Activated CD4-positive, CD25-positive, alpha-beta regulatory T cell treated with anti-CD3 and anti-CD28 coated beads, Interleukin-2, amount 50 U/mL, for 24 hours (primary cell): Measurements from ENCODE around the gene SLC35F1.

Experiments used
- ATAC-seq, 2 donors: fragments of 150-1000 bp; cut with Tn5 transposase; one replicate each; pipeline ENCODE4 v1.10.0; 2021; ENCODE audit warnings: mild to moderate bottlenecking in 1 of 2, moderate library complexity in 1 of 2

The SLC35F1 gene

GRCh38 chr6:118319416-118319815 lies 412.4 kb downstream of the SLC35F1 start:
- no peak for ATAC-seq

DNA sequence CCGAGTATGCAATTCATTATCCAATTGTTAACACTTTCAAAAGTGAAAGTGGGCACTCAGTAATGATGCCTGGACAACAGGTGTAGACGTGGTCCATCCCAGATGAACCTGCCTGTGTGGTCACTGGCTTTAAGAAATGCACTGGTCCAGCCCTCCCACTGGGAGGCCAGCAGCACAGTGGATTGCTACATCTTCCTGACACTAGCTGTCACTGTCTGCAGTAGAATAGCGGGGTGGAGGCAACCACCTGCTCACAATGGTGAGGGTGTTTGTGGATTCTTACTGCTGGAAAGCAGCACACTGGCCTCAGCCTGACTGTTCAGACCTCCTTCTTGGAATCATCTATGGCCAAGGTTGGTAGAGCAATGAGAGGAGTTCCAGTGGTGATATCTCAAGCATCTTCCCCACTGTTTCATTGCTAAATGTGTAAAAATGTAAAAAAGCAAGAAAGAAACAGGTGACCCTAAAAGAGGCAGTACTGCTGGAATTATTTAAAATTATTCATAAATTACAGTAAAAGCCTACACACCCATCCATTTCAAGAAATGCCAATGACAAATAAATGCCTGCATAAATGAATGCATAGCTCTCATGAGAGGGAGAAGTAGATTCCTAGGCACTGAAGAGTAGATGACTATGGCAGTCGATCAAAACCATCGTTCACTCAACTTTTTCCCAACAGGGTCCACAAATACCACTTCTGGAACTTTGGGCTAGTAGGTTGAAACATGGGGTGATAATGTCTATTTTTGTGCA lies 413.0 kb downstream of the SLC35F1 start:
- ATAC-seq, result no peak

GRCh38 chr6:118320652-118321051 lies 413.6 kb downstream of the SLC35F1 start:
- no peak for ATAC-seq

GRCh38 chr6:118324116-118324515 lies 417.1 kb downstream of the SLC35F1 start:
- ATAC-seq, result no peak

- ATAC-seq, result no peak
These were observed 418.3 kb downstream of the SLC35F1 start for GRCh38 chr6:118325220-118325860.

DNA sequence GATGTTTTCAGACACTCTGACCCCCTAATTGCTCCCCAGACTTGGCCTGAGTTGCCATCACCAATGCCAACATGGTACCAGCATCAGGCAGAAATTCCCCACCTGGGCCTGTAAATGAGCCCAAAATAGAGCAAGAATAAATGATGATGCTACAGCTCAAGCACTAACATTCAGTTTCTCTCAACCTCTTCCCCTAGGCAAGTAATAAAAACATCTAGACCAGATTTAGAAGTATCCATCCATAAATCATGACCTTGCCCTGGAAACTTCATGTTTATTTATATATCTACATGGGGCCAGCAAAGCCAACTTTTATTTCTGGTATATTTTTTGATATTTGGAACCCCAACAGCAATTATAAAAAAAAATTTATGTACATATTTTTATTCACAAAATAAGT lies 419.6 kb downstream of the SLC35F1 start:
- ATAC-seq, result no peak

GRCh38 chr6:118327237-118327636 lies 420.2 kb downstream of the SLC35F1 start:
- ATAC-seq, result no peak

DNA sequence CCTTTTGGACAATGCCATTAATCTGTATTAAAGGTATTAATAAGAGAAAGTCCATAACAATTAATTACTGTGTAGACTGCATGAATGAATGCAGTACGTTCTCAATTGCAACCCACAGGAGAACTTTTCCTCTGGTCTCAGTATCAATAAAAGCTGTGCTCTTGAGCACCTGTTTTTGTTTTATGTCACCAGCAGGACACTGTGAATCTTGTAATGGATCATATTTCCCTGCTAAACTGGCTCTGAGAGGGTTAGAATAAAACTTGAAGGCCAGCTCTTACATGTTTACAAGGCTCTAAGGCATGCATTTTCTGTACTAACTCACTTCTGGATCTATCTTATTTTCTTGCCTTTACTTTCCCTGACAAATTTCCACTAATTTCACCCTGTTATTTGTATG lies 426.7 kb downstream of the SLC35F1 start:
- ATAC-seq, result no peak

GRCh38 chr6:118334634-118335033 lies 427.6 kb downstream of the SLC35F1 start:
- ATAC-seq, result no peak

DNA sequence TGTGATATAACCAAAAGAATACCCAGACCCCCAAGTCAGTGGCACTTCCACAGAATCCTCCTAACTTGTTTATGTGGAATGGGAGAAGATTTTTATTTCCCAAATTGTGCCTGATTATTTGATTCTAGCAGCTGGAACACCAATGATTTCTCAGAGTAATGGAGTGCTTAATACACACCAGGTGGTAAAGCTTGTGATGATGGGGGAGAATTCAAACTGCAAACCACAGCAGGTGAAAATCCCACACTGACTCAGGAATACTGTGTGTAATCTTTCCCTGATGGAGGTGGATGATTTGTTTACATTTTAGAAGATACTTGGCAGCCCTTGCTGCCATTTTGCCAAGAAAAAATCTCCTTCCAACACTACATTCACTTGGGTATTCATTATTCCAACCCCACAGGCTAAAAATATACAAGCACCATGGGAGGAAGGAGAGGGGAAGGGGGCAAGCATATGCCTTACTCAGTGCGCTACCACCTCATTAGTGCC lies 428.3 kb downstream of the SLC35F1 start:
- no peak for ATAC-seq

GRCh38 chr6:118344014-118344670 lies 437.1 kb downstream of the SLC35F1 start:
- ATAC-seq, result no peak

- ATAC-seq, result no peak
These were observed 443.9 kb downstream of the SLC35F1 start for GRCh38 chr6:118350881-118351430.

GRCh38 chr6:118353564-118353963 lies 446.5 kb downstream of the SLC35F1 start:
- no peak for ATAC-seq

DNA sequence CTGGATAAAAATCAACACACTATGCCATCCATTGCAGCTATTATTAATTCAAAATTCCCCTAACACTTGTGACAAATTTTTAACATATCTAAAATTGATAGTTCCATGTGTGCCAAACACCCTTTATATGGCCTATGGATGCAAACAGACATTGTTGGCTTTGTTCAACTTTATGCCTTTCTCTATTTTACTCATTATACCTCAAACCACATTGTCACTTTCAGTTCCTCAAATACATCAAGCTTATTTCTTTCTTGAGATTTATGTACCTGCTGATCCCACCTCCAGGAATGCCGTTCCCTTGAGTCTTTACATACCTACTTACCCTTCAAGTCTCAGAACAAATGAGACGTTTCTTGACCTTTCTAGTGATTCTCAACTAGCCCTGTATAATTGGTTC lies 447.6 kb downstream of the SLC35F1 start:
- ATAC-seq, result no peak

DNA sequence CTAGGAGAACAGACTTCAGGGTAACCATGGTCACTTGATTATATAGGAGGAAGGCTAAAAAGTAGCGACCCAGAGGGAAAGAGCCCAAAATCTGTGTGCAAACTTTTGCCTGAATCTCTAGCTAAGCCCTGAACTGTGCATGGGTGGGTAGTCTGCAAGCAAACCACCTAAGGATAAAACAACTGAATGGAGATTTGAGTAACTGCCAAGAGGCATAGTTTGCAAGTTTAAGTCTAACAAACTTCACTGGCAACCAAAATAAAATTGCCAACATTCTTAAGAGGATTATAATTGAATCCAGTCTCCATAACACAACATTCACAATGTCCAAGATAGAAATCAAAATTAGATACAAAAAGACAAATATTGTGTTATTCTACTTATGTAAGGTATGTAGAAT lies 449.0 kb downstream of the SLC35F1 start:
- no peak for ATAC-seq

DNA sequence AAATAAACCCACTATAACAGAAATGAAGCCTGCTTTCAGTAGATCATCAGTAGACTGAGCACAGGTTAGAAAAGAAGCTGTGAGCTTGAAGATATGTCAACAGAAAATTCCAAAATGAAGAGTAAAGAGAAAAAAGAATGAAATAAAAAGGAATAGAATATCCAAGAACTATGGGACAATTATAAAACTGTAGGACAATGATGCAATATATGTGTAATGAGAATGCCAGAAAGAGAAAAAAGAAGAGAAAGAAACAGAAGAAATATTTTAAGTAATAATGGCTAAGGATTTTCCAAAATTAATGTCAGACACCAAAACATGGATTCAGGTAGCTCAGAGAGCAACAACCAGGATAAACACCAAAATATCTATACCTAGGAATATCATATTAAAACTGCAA lies 449.6 kb downstream of the SLC35F1 start:
- no peak for ATAC-seq
